ENCODE results near the gene FAM107B. TPM values are rescaled to one million over a fixed set of nuclear protein-coding genes. Genes with fewer than 3 reads are reported as not detected.

FAM107B gene
- total RNA-seq, 1 experiment from 2014 or later, result 144 TPM

DNA sequence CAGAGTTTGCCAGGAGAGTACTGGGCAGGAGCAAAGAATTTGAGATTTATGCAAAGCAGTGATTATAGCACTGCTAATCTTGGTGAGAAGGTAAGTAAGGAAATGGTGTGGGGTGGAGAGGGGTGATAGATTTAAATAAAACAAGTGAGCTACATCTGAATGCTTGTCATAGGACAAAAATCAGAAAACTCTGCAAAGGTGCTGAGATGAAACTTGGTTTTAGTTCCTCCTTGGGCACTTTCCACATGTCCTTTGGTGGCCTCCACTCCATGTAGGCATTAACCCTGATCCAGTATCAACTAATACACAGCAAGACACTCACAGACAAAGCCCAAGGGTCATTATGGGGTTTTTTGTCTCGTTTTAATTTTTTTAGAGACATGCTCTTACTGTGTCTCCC lies 25.7 kb upstream of the FAM107B start:
- Histone ChIP-seq H3F3A (ENCODE audit: insufficient read depth, low read depth) (no peaks in the 10 kb centered on the region), H3K27ac (no peak overlapping the region), H3K79me2 (ENCODE audit: low read depth) (no peaks in the 10 kb centered on the region), H3K36me3 (ENCODE audit: low read depth) (no peaks in the 10 kb centered on the region), H4K20me1 (ENCODE audit: insufficient read depth) (no peaks in the 10 kb centered on the region), H3K27me3 (ENCODE audit: insufficient read depth, low read depth) (no peaks in the 10 kb centered on the region), H3K9me2 (ENCODE audit: insufficient read depth) (no peaks in the 10 kb centered on the region), H3K4me2 (no peak overlapping the region), H2AFZ (no peak overlapping the region), H3K4me3 (no peak overlapping the region), H3K9me3 (ENCODE audit: insufficient read depth, low read depth) (no peaks in the 10 kb centered on the region), H3K4me1 (replicated peaks; ENCODE audit: insufficient read depth) (no peaks in the 10 kb centered on the region)
- no peak for TF ChIP-seq EZH2 (IDR thresholded peaks at IDR 0.05; ENCODE audit: low read depth)
- TF ChIP-seq, protein P1, sequence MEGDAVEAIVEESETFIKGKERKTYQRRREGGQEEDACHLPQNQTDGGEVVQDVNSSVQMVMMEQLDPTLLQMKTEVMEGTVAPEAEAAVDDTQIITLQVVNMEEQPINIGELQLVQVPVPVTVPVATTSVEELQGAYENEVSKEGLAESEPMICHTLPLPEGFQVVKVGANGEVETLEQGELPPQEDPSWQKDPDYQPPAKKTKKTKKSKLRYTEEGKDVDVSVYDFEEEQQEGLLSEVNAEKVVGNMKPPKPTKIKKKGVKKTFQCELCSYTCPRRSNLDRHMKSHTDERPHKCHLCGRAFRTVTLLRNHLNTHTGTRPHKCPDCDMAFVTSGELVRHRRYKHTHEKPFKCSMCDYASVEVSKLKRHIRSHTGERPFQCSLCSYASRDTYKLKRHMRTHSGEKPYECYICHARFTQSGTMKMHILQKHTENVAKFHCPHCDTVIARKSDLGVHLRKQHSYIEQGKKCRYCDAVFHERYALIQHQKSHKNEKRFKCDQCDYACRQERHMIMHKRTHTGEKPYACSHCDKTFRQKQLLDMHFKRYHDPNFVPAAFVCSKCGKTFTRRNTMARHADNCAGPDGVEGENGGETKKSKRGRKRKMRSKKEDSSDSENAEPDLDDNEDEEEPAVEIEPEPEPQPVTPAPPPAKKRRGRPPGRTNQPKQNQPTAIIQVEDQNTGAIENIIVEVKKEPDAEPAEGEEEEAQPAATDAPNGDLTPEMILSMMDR (conservative IDR thresholded peaks at IDR 0.05), result no peak
- DNase-seq, result no peak
- CTCF ChIA-PET, result no interaction called here
- no TSS peak for BruUV-seq (replicated peaks)
- intact Hi-C loops (cut with micrococcal nuclease; ENCODE audit: unreplicated experiment), result no loop called here
- POLR2A ChIA-PET (ENCODE audit: unreplicated experiment), result no interaction called here

GRCh38 chr10:14798636-14799035 lies 23.9 kb upstream of the FAM107B start:
- Histone ChIP-seq H3K4me1 (replicated peaks; ENCODE audit: insufficient read depth) (no peaks in the 10 kb centered on the region), H3K79me2 (ENCODE audit: low read depth) (no peaks in the 10 kb centered on the region), H3K9me3 (ENCODE audit: insufficient read depth, low read depth) (no peaks in the 10 kb centered on the region), H3K36me3 (ENCODE audit: low read depth) (no peaks in the 10 kb centered on the region), H3K4me3 (no peak overlapping the region), H3K27me3 (ENCODE audit: insufficient read depth, low read depth) (no peaks in the 10 kb centered on the region), H2AFZ (no peak overlapping the region), H3K4me2 (no peak overlapping the region), H3K9me2 (ENCODE audit: insufficient read depth) (no peaks in the 10 kb centered on the region), H3K27ac (no peak overlapping the region), H4K20me1 (ENCODE audit: insufficient read depth) (no peaks in the 10 kb centered on the region), H3F3A (ENCODE audit: insufficient read depth, low read depth) (no peaks in the 10 kb centered on the region)
- no peak for TF ChIP-seq EZH2 (IDR thresholded peaks at IDR 0.05; ENCODE audit: low read depth)
- ChIA-PET CTCF (no interaction called here), POLR2A (ENCODE audit: unreplicated experiment) (no interaction called here)
- no TSS peak for BruUV-seq (replicated peaks)
- intact Hi-C loops (cut with micrococcal nuclease; ENCODE audit: unreplicated experiment), result no loop called here
- no peak for DNase-seq

- Histone ChIP-seq H3K4me2 (no peak overlapping the region), H3K4me1 (replicated peaks; ENCODE audit: insufficient read depth) (peaks cover 9% of the 10 kb centered on the region), H3K36me3 (ENCODE audit: low read depth) (no peaks in the 10 kb centered on the region), H2AFZ (no peak overlapping the region), H3K4me3 (no peak overlapping the region), H4K20me1 (ENCODE audit: insufficient read depth) (no peaks in the 10 kb centered on the region), H3F3A (ENCODE audit: insufficient read depth, low read depth) (peaks cover 6% of the 10 kb centered on the region; the same call in 1 of the 2 replicates), H3K27ac (no peak overlapping the region), H3K79me2 (ENCODE audit: low read depth) (no peaks in the 10 kb centered on the region), H3K9me3 (ENCODE audit: insufficient read depth, low read depth) (no peaks in the 10 kb centered on the region), H3K9me2 (ENCODE audit: insufficient read depth) (no peaks in the 10 kb centered on the region), H3K27me3 (ENCODE audit: insufficient read depth, low read depth) (no peaks in the 10 kb centered on the region)
- intact Hi-C loops (cut with micrococcal nuclease; ENCODE audit: unreplicated experiment), result no loop called here
- CTCF ChIA-PET, result no interaction called here
- no peak for TF ChIP-seq EZH2 (IDR thresholded peaks at IDR 0.05; ENCODE audit: low read depth)
- TF ChIP-seq, protein P1 (conservative IDR thresholded peaks at IDR 0.05), result no peak
- no peak for DNase-seq
- no TSS peak for BruUV-seq (replicated peaks)
- POLR2A ChIA-PET (ENCODE audit: unreplicated experiment), result no interaction called here
These were observed 13.2 kb upstream of the FAM107B start for GRCh38 chr10:14787938-14788337.

- no peaks in the 10 kb centered on the region for H3K9me3 ChIP-seq (ENCODE audit: insufficient read depth, low read depth)
- H4K20me1 ChIP-seq (ENCODE audit: insufficient read depth), result no peaks in the 10 kb centered on the region
- no peaks in the 10 kb centered on the region for H3K9me2 ChIP-seq (ENCODE audit: insufficient read depth)
- peaks cover 15% of the 10 kb centered on the region; the same call in 1 of the 2 replicates for H3F3A ChIP-seq (ENCODE audit: insufficient read depth, low read depth)
- DNase-seq, result no peak
- no peak overlapping the region for H2AFZ ChIP-seq
- no peak overlapping the region for H3K27ac ChIP-seq
- TF ChIP-seq, protein P1 (conservative IDR thresholded peaks at IDR 0.05), result no peak
- TF ChIP-seq EZH2 (IDR thresholded peaks at IDR 0.05; ENCODE audit: low read depth), result no peak
- ChIA-PET CTCF (no interaction called here), POLR2A (ENCODE audit: unreplicated experiment) (no interaction called here)
- intact Hi-C loops (cut with micrococcal nuclease; ENCODE audit: unreplicated experiment), result loop anchor here (5.0 kb wide), 1 partner anchor 38 kb away; no protein-coding TSS in a partner anchor
- no TSS peak for BruUV-seq (replicated peaks)
- no peaks in the 10 kb centered on the region for H3K79me2 ChIP-seq (ENCODE audit: low read depth)
- H3K36me3 ChIP-seq (ENCODE audit: low read depth), result no peaks in the 10 kb centered on the region
- peaks cover 20% of the 10 kb centered on the region for H3K4me1 ChIP-seq (replicated peaks; ENCODE audit: insufficient read depth)
- no peak overlapping the region for H3K4me3 ChIP-seq
- H3K4me2 ChIP-seq, result no peak overlapping the region
- no peaks in the 10 kb centered on the region for H3K27me3 ChIP-seq (ENCODE audit: insufficient read depth, low read depth)
These were observed 9.9 kb upstream of the FAM107B start for GRCh38 chr10:14784459-14785055.

Data from PC-9 (cell line).